GM21576 (cell line): ENCODE data around the gene OR10W1.

Experiments
- ATAC-seq: cut with Tn5 transposase; IDR thresholded peaks from one replicate; pipeline ENCODE4 v1.9.1; 2021; ENCODE audit warnings: mild to moderate bottlenecking, moderate library complexity; ENCODE audit not compliant: unreplicated experiment

The OR10W1 gene

DNA sequence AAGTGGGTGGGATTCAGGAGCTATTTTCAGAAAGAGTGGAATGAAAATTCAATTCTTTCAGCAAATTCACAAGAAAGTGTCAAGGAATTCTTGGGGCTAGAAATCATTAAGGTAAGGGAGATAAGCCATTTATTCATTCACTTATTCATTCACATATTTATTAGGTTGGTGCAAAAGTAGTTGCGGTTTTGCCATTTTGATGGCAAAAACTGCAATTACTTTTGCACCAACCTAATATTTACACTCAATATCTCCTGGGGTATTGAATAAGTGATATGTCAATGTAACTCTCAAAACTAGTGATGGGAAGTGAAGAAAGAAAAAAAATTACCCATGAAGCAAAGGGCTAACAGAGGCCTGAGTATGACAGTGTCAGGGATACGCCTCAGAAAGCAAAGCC, at the start of gene OR10W1:
TSS of gene OR10W1 (minus strand) at position 119 of the 400 bp plus-strand sequence. CDS start 402 bp downstream, outside the sequence.
- no peak for ATAC-seq

DNA sequence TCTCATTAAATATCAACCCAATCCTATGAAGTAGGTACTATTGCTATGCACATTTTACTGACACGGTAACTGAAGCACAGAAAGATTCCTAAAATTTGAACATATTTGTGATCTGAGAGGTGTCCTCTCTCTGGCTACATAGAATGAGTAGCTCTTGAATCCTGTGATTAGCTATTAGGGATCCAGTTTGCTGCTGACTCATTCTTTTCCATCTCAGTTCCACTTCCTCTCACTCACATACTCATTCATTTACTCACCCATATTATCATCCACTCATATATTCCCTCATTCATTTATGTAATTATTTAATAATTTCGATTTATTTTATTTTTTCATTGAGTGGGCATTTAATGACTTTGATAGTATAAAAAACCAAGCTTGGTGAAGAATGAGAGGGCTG, 48.1 kb upstream of the OR10W1 start:
- ATAC-seq: no peak

- ATAC-seq: no peak
Observed at GRCh38 chr11:58301576-58301975, 33.5 kb upstream of the OR10W1 start.

GRCh38 chr11:58292017-58292416, 24.0 kb upstream of the OR10W1 start:
- no peak for ATAC-seq

DNA sequence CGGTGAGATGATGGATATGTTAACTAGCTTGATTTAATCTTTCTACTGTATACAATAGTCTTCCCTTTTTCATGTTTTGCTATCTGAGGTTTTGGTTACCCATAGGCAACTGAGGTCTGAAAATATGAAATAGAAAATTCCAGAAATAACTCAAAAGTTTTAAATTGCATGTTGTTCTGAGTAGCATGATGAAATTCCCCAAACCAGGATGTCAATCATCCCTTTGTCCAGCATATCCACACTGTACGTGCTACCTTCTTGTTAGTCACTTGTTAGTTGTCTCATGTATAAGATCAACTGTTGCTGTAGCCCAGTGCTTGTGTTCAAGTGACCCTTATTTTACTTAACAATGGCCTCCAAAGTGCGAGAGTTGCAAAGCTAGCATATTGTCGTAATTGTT, 21.2 kb upstream of the OR10W1 start:
- ATAC-seq: no peak

DNA sequence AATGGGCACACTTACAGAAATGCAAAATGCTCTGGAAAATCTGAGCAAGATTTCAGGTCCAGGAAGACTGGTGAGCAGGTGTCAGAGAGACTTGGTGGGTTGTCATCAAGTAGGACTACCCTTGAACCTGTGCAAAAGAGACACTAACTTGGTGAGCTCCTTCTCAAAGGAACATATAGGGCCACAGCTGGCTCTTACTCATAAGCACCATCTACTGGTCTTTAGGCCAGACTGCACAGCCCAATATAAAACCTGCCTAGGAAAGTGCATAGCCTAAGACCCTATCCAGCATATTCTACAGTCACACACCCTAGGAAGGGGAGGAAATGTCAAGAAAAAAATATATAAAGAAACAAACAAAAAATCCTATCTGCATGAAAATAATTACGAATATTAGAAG, 18.2 kb upstream of the OR10W1 start:
- peak; percentile 76 for ATAC-seq

DNA sequence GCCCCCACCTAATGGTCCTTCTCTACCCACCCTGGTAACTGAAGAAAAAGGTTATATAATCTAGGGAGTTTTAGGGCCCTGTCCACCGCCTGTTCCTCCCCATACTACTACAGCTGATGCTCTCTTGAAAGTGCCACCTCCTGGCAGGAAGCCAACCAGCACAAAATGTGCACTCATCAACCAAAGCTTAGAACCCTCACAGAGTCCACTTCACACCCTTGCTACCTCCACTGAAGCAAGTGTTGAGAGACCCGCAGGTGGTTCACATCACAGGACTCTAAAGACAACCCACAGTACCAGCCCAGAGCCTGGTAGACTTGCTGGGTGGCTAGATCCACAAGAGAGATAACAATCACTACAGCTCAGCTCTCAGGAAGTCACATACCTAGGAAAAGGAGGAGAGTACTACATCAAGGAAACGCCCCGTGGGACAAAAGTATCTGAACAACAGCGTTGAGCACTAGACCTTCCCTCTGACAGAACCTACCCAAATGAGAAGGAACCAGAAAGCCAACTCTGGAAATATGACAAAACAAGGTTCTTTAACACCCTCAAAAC, 17.5 kb upstream of the OR10W1 start:
- no peak for ATAC-seq

GRCh38 chr11:58276151-58276550, 8.1 kb upstream of the OR10W1 start:
- no peak for ATAC-seq

- ATAC-seq: no peak
Observed at GRCh38 chr11:58275002-58275401, 6.9 kb upstream of the OR10W1 start.

DNA sequence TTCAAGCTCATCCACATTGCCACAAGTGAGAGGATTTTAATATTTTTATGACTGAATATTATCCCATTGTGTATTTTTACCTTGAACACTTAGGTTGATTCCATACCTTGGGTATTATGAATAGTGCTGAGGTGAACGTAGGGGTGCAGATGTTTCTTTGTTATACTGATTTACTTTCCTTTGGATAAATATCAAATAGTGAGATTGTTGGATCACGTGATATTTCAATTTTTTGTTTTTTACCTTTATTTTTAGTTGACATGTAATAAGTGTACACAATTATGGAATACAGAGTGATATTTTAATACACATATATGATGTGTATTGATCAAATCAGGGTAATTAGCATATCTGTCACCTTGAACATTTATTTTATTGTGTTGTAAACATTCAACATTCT, 8.1 kb downstream of the OR10W1 start:
- ATAC-seq: no peak

- no peak for ATAC-seq
Observed at GRCh38 chr11:58254936-58255335, 13.1 kb downstream of the OR10W1 start.

- no peak for ATAC-seq
Observed at GRCh38 chr11:58243954-58244353, 24.1 kb downstream of the OR10W1 start.

GRCh38 chr11:58227956-58228615, 40.0 kb downstream of the OR10W1 start:
- ATAC-seq: no peak

GRCh38 chr11:58222721-58223120, 45.3 kb downstream of the OR10W1 start:
- no peak for ATAC-seq
